ENCODE measurements around the gene TFDP1.

The TFDP1 gene

DNA sequence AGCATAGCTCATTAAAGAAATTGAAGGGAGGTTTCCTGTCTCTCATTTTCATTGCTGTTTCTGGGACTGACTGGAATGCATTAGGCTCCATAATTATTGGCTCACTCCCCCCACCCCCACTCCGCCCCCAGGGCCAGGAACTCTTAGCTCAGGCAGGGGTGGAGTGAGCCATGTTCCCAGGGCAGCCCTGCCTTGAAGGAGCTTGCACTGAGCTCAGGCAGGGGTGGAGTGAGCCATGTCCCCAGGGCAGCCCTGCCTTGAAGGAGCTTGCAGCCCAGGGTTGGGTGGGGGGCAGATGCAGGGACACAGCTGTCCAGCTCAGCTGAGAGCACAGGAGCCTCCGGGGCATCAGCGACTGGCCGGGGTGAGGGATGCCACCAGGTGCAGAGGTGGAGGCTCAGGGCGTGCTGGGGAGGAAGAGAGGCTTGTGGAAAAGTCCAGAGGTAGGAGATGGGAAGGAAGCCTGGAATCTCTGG lies 39.1 kb upstream of the TFDP1 start:
- H3K4me3 ChIP-seq (ENCODE audit: low read length) = no peak overlapping the region
- TF ChIP-seq, protein P1, sequence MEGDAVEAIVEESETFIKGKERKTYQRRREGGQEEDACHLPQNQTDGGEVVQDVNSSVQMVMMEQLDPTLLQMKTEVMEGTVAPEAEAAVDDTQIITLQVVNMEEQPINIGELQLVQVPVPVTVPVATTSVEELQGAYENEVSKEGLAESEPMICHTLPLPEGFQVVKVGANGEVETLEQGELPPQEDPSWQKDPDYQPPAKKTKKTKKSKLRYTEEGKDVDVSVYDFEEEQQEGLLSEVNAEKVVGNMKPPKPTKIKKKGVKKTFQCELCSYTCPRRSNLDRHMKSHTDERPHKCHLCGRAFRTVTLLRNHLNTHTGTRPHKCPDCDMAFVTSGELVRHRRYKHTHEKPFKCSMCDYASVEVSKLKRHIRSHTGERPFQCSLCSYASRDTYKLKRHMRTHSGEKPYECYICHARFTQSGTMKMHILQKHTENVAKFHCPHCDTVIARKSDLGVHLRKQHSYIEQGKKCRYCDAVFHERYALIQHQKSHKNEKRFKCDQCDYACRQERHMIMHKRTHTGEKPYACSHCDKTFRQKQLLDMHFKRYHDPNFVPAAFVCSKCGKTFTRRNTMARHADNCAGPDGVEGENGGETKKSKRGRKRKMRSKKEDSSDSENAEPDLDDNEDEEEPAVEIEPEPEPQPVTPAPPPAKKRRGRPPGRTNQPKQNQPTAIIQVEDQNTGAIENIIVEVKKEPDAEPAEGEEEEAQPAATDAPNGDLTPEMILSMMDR (conservative IDR thresholded peaks at IDR 0.05; ENCODE audit: low read length) = no peak
- peak; percentile 31 for DNase-seq (ENCODE audit: low read depth)

DNA sequence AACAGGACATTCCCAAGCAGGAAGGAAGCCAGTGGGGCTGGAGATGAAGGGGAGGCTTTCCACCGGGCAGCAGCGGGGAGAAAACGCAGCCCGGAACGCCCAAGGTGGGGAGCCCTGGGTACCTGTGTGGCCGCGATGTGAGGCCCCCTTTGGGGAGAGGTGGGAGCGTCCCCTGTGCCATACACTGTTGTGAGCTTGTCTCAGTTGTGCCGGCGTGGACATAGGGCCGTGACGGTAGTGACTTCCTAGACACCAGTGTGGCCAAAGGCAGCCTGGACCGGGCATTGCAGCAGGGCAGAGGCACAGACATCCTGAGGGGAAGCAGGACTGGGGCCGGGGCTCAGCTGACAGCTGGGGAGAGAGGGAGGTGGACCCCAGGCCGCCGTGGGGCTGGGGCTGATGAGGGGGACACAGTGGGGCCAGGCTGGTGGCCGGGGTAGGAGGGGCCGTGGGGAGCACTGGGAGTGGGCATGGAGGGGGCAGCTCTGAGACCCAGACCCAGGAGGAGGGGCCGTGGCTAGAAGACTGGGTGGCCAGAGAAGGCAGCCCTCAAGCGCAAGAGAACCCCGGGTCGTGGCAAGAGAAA lies 38.5 kb upstream of the TFDP1 start:
- H3K4me3 ChIP-seq (ENCODE audit: low read length) = no peak overlapping the region
- TF ChIP-seq, protein P1 (conservative IDR thresholded peaks at IDR 0.05; ENCODE audit: low read length) = no peak
- no peak for DNase-seq (ENCODE audit: low read depth)

DNA sequence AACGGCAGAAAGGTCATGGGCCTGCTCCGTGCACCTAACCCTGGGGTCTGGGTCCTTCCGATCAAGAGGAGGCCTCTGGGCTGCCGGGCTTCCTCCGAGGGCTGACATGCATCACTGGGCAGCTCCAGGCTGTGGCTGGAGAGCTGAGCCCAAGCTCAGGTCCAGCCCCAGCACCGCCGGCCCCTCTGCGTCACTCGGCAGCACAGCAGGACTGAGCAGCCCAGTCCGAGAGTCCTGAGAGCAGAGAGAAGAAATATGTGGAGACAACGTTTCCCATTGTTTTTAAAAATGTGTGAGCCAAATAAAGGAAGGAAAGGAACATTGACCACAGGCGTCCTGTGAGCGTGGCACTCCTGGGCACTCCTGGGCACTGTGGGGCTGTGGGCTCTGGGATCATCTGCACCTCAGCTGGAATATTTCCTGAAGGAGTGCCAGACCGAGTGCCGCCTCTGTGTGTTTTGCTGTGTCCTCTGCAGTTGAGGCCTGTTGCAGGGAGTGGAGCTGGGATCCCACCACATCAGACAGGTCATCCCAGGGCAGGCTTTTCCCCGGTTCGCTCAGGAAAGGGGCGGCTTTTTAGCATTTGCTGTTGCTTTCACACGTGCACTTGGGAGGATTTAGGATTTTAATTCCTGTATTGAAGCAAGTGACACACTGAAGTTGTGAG lies 37.8 kb upstream of the TFDP1 start:
- DNase-seq (ENCODE audit: low read depth) = no peak
- no peak overlapping the region for H3K4me3 ChIP-seq (ENCODE audit: low read length)
- TF ChIP-seq, protein P1 (conservative IDR thresholded peaks at IDR 0.05; ENCODE audit: low read length) = no peak

- no peak overlapping the region for H3K4me3 ChIP-seq (ENCODE audit: low read length)
- DNase-seq (ENCODE audit: low read depth) = peak; percentile 47
- TF ChIP-seq, protein P1 (conservative IDR thresholded peaks at IDR 0.05; ENCODE audit: low read length) = no peak
These were observed 37.1 kb upstream of the TFDP1 start for GRCh38 chr13:113547238-113547971.

DNA sequence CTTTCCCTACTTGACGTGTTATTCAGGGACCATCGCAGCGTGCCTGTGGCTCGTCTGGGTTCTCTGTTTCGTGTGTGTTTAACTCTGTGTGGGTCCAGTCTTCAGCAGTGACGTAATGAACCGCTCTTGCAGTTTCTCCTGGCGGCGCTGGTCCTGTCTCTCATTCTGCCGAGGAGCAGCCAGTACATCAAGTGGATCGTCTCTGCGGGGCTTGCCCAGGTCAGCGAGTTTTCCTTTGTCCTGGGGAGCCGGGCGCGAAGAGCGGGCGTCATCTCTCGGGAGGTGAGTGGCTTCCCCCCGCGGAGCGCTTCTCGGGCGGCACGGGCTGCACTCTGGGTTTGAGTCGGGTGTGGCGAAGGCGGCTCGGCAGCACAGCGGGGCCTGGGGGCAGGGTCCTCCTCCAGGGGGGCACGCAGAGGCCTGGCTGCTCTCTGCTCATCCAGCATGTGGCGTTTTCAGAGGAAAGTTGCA lies 36.3 kb upstream of the TFDP1 start:
- TF ChIP-seq, protein P1 (conservative IDR thresholded peaks at IDR 0.05; ENCODE audit: low read length) = no peak
- DNase-seq (ENCODE audit: low read depth) = peak; percentile 38
- no peak overlapping the region for H3K4me3 ChIP-seq (ENCODE audit: low read length)

DNA sequence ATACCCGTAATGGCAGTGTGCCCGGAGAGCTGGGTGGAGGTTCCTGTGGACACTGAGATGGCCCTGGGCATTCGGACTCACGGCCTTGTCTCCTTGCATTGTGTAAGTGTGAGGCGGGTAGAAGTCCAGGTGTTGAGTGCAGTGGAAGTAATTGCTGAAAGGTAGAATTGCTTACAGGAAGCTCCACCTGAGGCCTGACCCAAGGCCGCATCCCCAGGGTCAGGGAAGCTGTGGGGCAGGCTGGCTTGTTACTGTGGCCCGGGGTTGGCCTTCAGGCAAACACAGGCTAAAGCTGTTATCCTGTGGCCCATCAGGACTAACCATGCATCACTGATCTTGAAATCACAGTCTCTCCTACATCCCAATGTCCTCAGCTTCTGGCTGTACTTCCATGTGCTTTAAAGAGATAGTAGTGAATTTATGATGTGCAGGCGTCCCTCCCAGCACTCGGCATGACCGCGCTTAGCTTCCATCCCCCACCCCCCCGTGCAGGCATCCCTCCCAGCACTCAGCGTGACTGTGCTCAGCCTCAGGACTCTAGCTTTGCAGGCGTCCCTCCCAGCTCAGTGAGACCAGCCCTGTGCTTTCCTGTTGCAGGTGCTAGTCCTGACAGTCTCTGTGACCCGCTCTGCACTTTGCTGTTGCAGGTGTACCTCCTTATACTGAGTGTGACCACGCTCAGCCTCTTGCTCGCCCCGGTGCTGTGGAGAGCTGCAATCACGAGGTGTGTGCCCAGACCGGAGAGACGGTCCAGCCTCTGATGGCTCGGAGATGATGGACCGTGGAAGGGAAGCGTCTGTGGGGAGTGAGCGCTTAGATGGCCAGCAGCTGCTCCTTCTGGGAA lies 35.6 kb upstream of the TFDP1 start:
- TF ChIP-seq, protein P1 (conservative IDR thresholded peaks at IDR 0.05; ENCODE audit: low read length) = no peak
- no peak for DNase-seq (ENCODE audit: low read depth)
- H3K4me3 ChIP-seq (ENCODE audit: low read length) = no peak overlapping the region

Data from AG10803 (cell line).